NCI-H82 treated with DMSO at 0.1 percent for 48 hours (cell line): Measurements from ENCODE around the gene MYL3.
"Not testable (repeated sequence)": the region's sequence is repeated elsewhere in the genome, so short reads cannot be mapped to it uniquely, and the experiment has no call there.

Source experiments
- DNase-seq: peaks from one replicate; lab custom pipeline; 2025; ENCODE audit not compliant: unreplicated experiment; lab: John Stamatoyannopoulos, UW

The MYL3 gene

GRCh38 chr3:46831316-46831715, 31.9 kb downstream of the MYL3 start:
- DNase-seq: no peak

GRCh38 chr3:46830801-46831200, 32.4 kb downstream of the MYL3 start:
- no peak for DNase-seq

GRCh38 chr3:46829699-46830208, 33.5 kb downstream of the MYL3 start:
- no peak for DNase-seq

GRCh38 chr3:46825450-46825849, 37.8 kb downstream of the MYL3 start:
- no peak for DNase-seq

- DNase-seq: no peak
These were observed 38.9 kb downstream of the MYL3 start for GRCh38 chr3:46824211-46824970.

GRCh38 chr3:46823314-46823713, 39.9 kb downstream of the MYL3 start:
- DNase-seq: not testable (repeated sequence)

GRCh38 chr3:46821553-46821952, 41.7 kb downstream of the MYL3 start:
- DNase-seq: no peak

- no peak for DNase-seq
These were observed 42.4 kb downstream of the MYL3 start for GRCh38 chr3:46820852-46821251.

GRCh38 chr3:46812237-46812791, 50.9 kb downstream of the MYL3 start:
- peak; percentile 0 for DNase-seq

GRCh38 chr3:46811615-46812236, 51.5 kb downstream of the MYL3 start:
- DNase-seq: no peak

- DNase-seq: not testable (repeated sequence)
These were observed 54.5 kb downstream of the MYL3 start for GRCh38 chr3:46808766-46809165.
